B cell (primary cell): Measurements from ENCODE around the gene C19orf44. TPM values are rescaled to one million over a fixed set of nuclear protein-coding genes. Genes with fewer than 3 reads are reported as not detected.

Experiments used
- ATAC-seq: fragments of 200-7000 bp; cut with Tn5 transposase; one replicate; pipeline ENCODE4 v1.10.0; 2021; ENCODE audit warnings: low read depth, mild to moderate bottlenecking, moderate number of reproducible peaks, moderate library complexity
- CTCF ChIA-PET: fragments of 350-600 bp; sonication (Branson Sonifier 250); formaldehyde crosslinking; loops from one replicate; lab custom pipeline; 2021; ENCODE audit warnings: antibody characterized with exemption, inconsistent platforms; lab: Charles Lee
- POLR2A ChIA-PET: fragments of 350-600 bp; sonication (Branson Sonifier 250); formaldehyde crosslinking; loops from one replicate; lab custom pipeline; 2021; ENCODE audit warnings: antibody characterized with exemption; lab: Charles Lee
- DNase-seq: peaks from one replicate; pipeline ENCODE4 v3.0.0; 2013
- H2AFZ ChIP-seq: 2 replicates; pipeline ENCODE4 v1.6.1; 2012; ENCODE audit warnings: mild to moderate bottlenecking, low read depth, low read length; ENCODE audit not compliant: insufficient read depth, poor library complexity, severe bottlenecking
- H3K27ac ChIP-seq, 2 donors: 1 replicate in 1 of 2; 2 replicates in 1 of 2; pipeline ENCODE4 v1.5.1; 2012 to 2013; ENCODE audit warnings: low read length in 2 of 2, mild to moderate bottlenecking in 2 of 2, moderate library complexity in 1 of 2
- H3K27me3 ChIP-seq, 4 experiments: fragments of 200-600 bp in 1 of 4; sonication (generic) in 1 of 4; replicated peaks in 1 of 4; 1 replicate in 2 of 4; 2 replicates in 2 of 4; pipeline versions ENCODE4 v1.6.1 to v1.7.0; 2013 to 2016; ENCODE audit warnings: low read length in 3 of 4, mild to moderate bottlenecking in 2 of 4, mixed read lengths in 1 of 4, moderate library complexity in 1 of 4; ENCODE audit not compliant: insufficient read depth in 4 of 4, control insufficient read depth in 3 of 4; ENCODE audit errors: control extremely low read depth in 1 of 4
- H3K36me3 ChIP-seq, 2 experiments: replicated peaks in 1 of 2; 1 replicate in 1 of 2; 2 replicates in 1 of 2; pipeline versions ENCODE4 v1.6.1 to v1.7.1; 2013; ENCODE audit warnings: low read length in 1 of 2; ENCODE audit not compliant: insufficient read depth in 2 of 2, control insufficient read depth in 1 of 2; ENCODE audit errors: control extremely low read depth in 1 of 2, extremely low read depth in 1 of 2
- H3K4me1 ChIP-seq, 2 donors: fragments of 200-600 bp in 1 of 2; sonication (generic) in 1 of 2; 1 replicate in 1 of 2; 2 replicates in 1 of 2; pipeline versions ENCODE4 v1.5.1 to v1.6.1; 2013 to 2017; ENCODE audit warnings: low read length in 2 of 2; ENCODE audit not compliant: control insufficient read depth in 2 of 2, insufficient read depth in 2 of 2
- H3K4me2 ChIP-seq: replicated peaks from 2 replicates; pipeline ENCODE3; 2012; ENCODE audit warnings: mild to moderate bottlenecking, low read depth, low read length; ENCODE audit not compliant: poor library complexity, severe bottlenecking
- H3K4me3 ChIP-seq, 5 experiments: fragments of 200-600 bp in 1 of 5; sonication (generic) in 1 of 5; 1 replicate in 3 of 5; 2 replicates in 2 of 5; pipeline versions ENCODE4 v1.5.1 to v1.7.0; 2011 to 2016; ENCODE audit warnings: low read length in 4 of 5, mild to moderate bottlenecking in 4 of 5, low read depth in 2 of 5, control low read depth in 1 of 5, moderate library complexity in 1 of 5; ENCODE audit not compliant: insufficient read depth in 1 of 5; ENCODE audit errors: control extremely low read depth in 1 of 5, extremely low read depth in 1 of 5
- H3K79me2 ChIP-seq: fragments of 200-600 bp; sonication (generic); one replicate; pipeline ENCODE4 v1.6.0; 2016; ENCODE audit warnings: low read length; ENCODE audit not compliant: control insufficient read depth, insufficient read depth
- H3K9ac ChIP-seq: fragments of 200-600 bp; sonication (generic); 2 replicates; pipeline ENCODE4 v1.6.1; 2017; ENCODE audit warnings: mild to moderate bottlenecking, low read length, moderate library complexity
- H3K9me3 ChIP-seq, 3 donors: one replicate each; pipeline versions ENCODE4 v1.6.1 to v1.7.1; 2013; ENCODE audit warnings: low read length in 2 of 3; ENCODE audit not compliant: control insufficient read depth in 2 of 3, insufficient read depth in 1 of 3; ENCODE audit errors: control extremely low read depth in 1 of 3
- H4K20me1 ChIP-seq: 2 replicates; pipeline ENCODE4 v1.6.0; 2012; ENCODE audit warnings: mild to moderate bottlenecking, low read length; ENCODE audit not compliant: insufficient read depth, control insufficient read depth, poor library complexity, severe bottlenecking
- H3K27ac Mint-ChIP-seq: one replicate; pipeline ENCODE4 v1.8.0; 2021; ENCODE audit warnings: mixed read lengths
- H3K27me3 Mint-ChIP-seq: one replicate; pipeline ENCODE4 v1.8.0; 2021; ENCODE audit warnings: mixed read lengths
- H3K4me1 Mint-ChIP-seq: one replicate; pipeline ENCODE4 v1.8.0; 2021; ENCODE audit warnings: mixed read lengths
- H3K4me3 Mint-ChIP-seq: one replicate; pipeline ENCODE4 v1.8.0; 2021; ENCODE audit warnings: mixed read lengths
- H3K9me3 Mint-ChIP-seq: one replicate; pipeline ENCODE4 v1.8.0; 2022; ENCODE audit warnings: mixed read lengths; ENCODE audit not compliant: insufficient read depth
- CTCF ChIP-seq: fragments of 200-600 bp; IDR thresholded peaks from one replicate; pipeline ENCODE4 v1.8.0; 2022; ENCODE audit warnings: antibody characterized with exemption, mild to moderate bottlenecking
- EZH2 ChIP-seq: IDR thresholded peaks from 2 replicates; pipeline ENCODE4 v1.6.1; 2012; ENCODE audit warnings: borderline replicate concordance, low read depth, mild to moderate bottlenecking, moderate library complexity, low read length; ENCODE audit not compliant: insufficient read depth, poor library complexity, severe bottlenecking
- WGBS: methylation state at CpG from one replicate; pipeline ENCODE4 v1.1.5; 2013; ENCODE audit warnings: missing lambda C conversion rate; ENCODE audit not compliant: insufficient coverage; 5-methylcytosine and 5-hydroxymethylcytosine counted together
- intact Hi-C: fragments of 100-400 bp; cut with micrococcal nuclease; formaldehyde crosslinking; loops from one replicate; pipeline ENCODE4 v1.10.0; 2022
- polyA plus RNA-seq: library from polyadenylated mRNA; depleted of rRNA; stranded (reverse); fragments of >200 nt; gene quantifications from 2 replicates; pipeline ENCODE4 v1.2.3, GENCODE V29; 2012
- total RNA-seq, 2 donors: library from RNA; stranded (reverse); fragments of 120-200 nt in 1 of 2; gene quantifications; 1 replicate in 1 of 2; 2 replicates in 1 of 2; pipeline versions ENCODE4 v1.2.3 to v1.2.4, GENCODE V29; 2013 to 2022

Gene C19orf44
- total and polyA plus RNA-seq, 2 donors (not counting 1 experiment from before 2014, with no cell fraction given): 4.9 to 8.4 TPM

- H3K4me1 ChIP-seq: peaks cover 3 to 15% of the 10 kb centered on the region in 2 donors
- H3K27me3 ChIP-seq: no peaks in the 10 kb centered on the region
- 54% methylated on average over 10 of the region's 16 CpGs for WGBS
- TF ChIP-seq EZH2 (no peak), CTCF (no peak)
- ChIA-PET POLR2A (interaction anchor here (0.5 to 2.0 kb wide), 5 partner anchors 24 to 91 kb away, joined by 3 to 4 read pairs (median 3); no protein-coding TSS in a partner anchor), CTCF (interaction anchor here (0.7 to 2.1 kb wide), 4 partner anchors 54 to 250 kb away, joined by 3 to 8 read pairs (median 3); no protein-coding TSS in a partner anchor)
- H3K4me3 ChIP-seq: peak overlapping the region; percentile 63 to 77 (median 73)
- ATAC-seq: no peak
- H3K4me3 Mint-ChIP-seq: peak overlapping the region; percentile 91
- peak overlapping the region; percentile 37 to 79 for H3K27ac ChIP-seq
- H3K4me2 ChIP-seq: peak overlapping the region; percentile 93
- no peaks in the 10 kb centered on the region for H3K9me3 Mint-ChIP-seq
- no peaks in the 10 kb centered on the region for H4K20me1 ChIP-seq
- peak overlapping the region; percentile 88 for H3K27ac Mint-ChIP-seq
- no peak for DNase-seq
- H2AFZ ChIP-seq: peak overlapping the region; percentile 99
- H3K79me2 ChIP-seq: peaks cover 10% of the 10 kb centered on the region
- H3K9ac ChIP-seq: peak overlapping the region; percentile 75
- no peaks in the 10 kb centered on the region for H3K27me3 Mint-ChIP-seq
- intact Hi-C loops: loop anchor here (1.0 to 5.0 kb wide), 6 partner anchors 24 to 299 kb away; partner anchors contain the start of genes AP1M1, CHERP, MED26 and SLC35E1
- peaks cover 1 to 4% of the 10 kb centered on the region in 2 experiments for H3K36me3 ChIP-seq
- H3K4me1 Mint-ChIP-seq: peaks cover 13% of the 10 kb centered on the region
- H3K9me3 ChIP-seq: no peaks in the 10 kb centered on the region
Measured at GRCh38 chr19:16496613-16496983, 404 bp downstream of the C19orf44 start.

DNA sequence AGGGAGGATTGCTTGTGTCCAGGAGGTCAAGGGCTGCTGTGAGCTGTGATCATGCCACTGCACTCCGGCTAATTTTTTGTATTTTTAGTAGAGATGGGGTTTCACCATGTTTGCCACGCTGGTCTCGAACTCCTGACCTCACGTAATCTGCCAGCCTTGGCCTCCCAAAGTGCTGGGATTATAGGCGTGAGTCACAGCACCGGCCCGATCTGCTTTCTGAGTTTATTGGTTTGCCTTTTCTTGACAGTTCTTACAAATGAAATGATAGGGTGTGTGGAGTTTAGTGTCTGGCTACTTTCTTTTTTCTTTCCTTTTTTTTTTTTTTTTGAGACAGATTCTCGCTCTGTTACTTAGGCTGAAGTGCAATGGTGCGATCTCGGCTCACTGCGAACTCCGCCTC, 848 bp downstream of the C19orf44 start:
- Histone ChIP-seq H3K4me2 (peak overlapping the region; percentile 93), H3K27ac (no peak overlapping the region), H3K36me3 (peaks cover 1 to 4% of the 10 kb centered on the region in 2 experiments), H3K27me3 (no peaks in the 10 kb centered on the region), H3K4me1 (peaks cover 3 to 15% of the 10 kb centered on the region in 2 donors), H4K20me1 (no peaks in the 10 kb centered on the region), H3K9me3 (no peaks in the 10 kb centered on the region), H3K4me3 (no peak overlapping the region), H2AFZ (peak overlapping the region; percentile 99), H3K79me2 (peaks cover 10% of the 10 kb centered on the region), H3K9ac (peak overlapping the region; percentile 75)
- whole genome bisulfite sequencing: 96% methylated on average over 10 of the region's 12 CpGs
- DNase-seq: no peak
- Mint-ChIP-seq H3K4me3 (peak overlapping the region; percentile 91), H3K9me3 (no peaks in the 10 kb centered on the region), H3K4me1 (peaks cover 13% of the 10 kb centered on the region), H3K27me3 (no peaks in the 10 kb centered on the region), H3K27ac (no peak overlapping the region)
- CTCF ChIA-PET: interaction anchor here (1.0 to 2.1 kb wide), 2 partner anchors 87 to 251 kb away, joined by 3 to 8 read pairs; no protein-coding TSS in a partner anchor
- intact Hi-C loops: loop anchor here (5.0 kb wide), 1 partner anchor 300 kb away; the partner anchor contains the start of gene AP1M1
- TF ChIP-seq EZH2: no peak
- TF ChIP-seq CTCF: no peak
- POLR2A ChIA-PET: interaction anchor here (0.5 kb wide), 1 partner anchor 80 kb away, joined by 3 read pairs; no protein-coding TSS in a partner anchor
- ATAC-seq: no peak
